Mesothelial cell of epicardium (in vitro differentiated cells): ENCODE data around the gene NDUFS1. TPM values are rescaled to one million over a fixed set of nuclear protein-coding genes. Genes with fewer than 3 reads are reported as not detected.
"Not testable (repeated sequence)": the region's sequence is repeated elsewhere in the genome, so short reads cannot be mapped to it uniquely, and the experiment has no call there.

Experiments
- DNase-seq, 2 experiments: peaks; one replicate each; pipeline ENCODE4 v3.0.0; 2021; ENCODE audit warnings: low spot score in 2 of 2; ENCODE audit not compliant: unreplicated experiment in 2 of 2
- H3K27ac Mint-ChIP-seq: 2 replicates; pipeline ENCODE4 v1.8.0; 2021; ENCODE audit warnings: mixed read lengths
- H3K27me3 Mint-ChIP-seq: 2 replicates; pipeline ENCODE4 v1.8.0; 2021; ENCODE audit warnings: low read depth, mixed read lengths
- H3K36me3 Mint-ChIP-seq: 2 replicates; pipeline ENCODE4 v1.8.0; 2021; ENCODE audit warnings: mixed read lengths
- H3K4me1 Mint-ChIP-seq: 2 replicates; pipeline ENCODE4 v1.8.0; 2021; ENCODE audit warnings: mixed read lengths
- H3K4me3 Mint-ChIP-seq: 2 replicates; pipeline ENCODE4 v1.8.0; 2021; ENCODE audit warnings: mild to moderate bottlenecking, moderate library complexity, mixed read lengths
- H3K9me3 Mint-ChIP-seq: 2 replicates; pipeline ENCODE4 v1.8.0; 2021; ENCODE audit warnings: mixed read lengths
- CTCF ChIP-seq: fragments of 200-600 bp; sonication (generic); IDR thresholded peaks from one replicate; pipeline ENCODE4 v1.5.0; 2021; ENCODE audit warnings: antibody characterized with exemption; ENCODE audit not compliant: unreplicated experiment
- total RNA-seq: library from RNA; stranded (reverse); gene quantifications from 3 replicates; pipeline ENCODE4 v1.2.1, GENCODE V29; 2021

Gene NDUFS1
- total RNA-seq, 1 donor from 2014 or later: 62.5 TPM

GRCh38 chr2:206105541-206105940 is 53.7 kb downstream of the NDUFS1 start:
- TF ChIP-seq CTCF: no peak
- Mint-ChIP-seq H3K27ac (no peak overlapping the region), H3K4me3 (no peak overlapping the region), H3K27me3 (no peaks in the 10 kb centered on the region), H3K36me3 (peaks cover 4% of the 10 kb centered on the region), H3K4me1 (no peaks in the 10 kb centered on the region), H3K9me3 (no peaks in the 10 kb centered on the region)
- DNase-seq: no peak

- TF ChIP-seq CTCF: no peak
- H3K27me3 Mint-ChIP-seq: no peaks in the 10 kb centered on the region
- no peaks in the 10 kb centered on the region for H3K9me3 Mint-ChIP-seq
- DNase-seq: no peak
- no peak overlapping the region for H3K4me3 Mint-ChIP-seq
- no peak overlapping the region for H3K27ac Mint-ChIP-seq
- H3K4me1 Mint-ChIP-seq: no peaks in the 10 kb centered on the region
- peaks cover 4% of the 10 kb centered on the region for H3K36me3 Mint-ChIP-seq
These were observed 54.2 kb downstream of the NDUFS1 start for GRCh38 chr2:206105038-206105437.

- H3K4me1 Mint-ChIP-seq: peaks cover 12% of the 10 kb centered on the region
- H3K4me3 Mint-ChIP-seq, H3K27me3 Mint-ChIP-seq, H3K27ac Mint-ChIP-seq, H3K9me3 Mint-ChIP-seq, DNase-seq, H3K36me3 Mint-ChIP-seq: not testable (repeated sequence)
These were observed 60.4 kb downstream of the NDUFS1 start for GRCh38 chr2:206098872-206099271.

- no peak overlapping the region for H3K4me3 Mint-ChIP-seq
- no peaks in the 10 kb centered on the region for H3K9me3 Mint-ChIP-seq
- H3K27ac Mint-ChIP-seq: no peak overlapping the region
- no peaks in the 10 kb centered on the region for H3K27me3 Mint-ChIP-seq
- peaks cover 12% of the 10 kb centered on the region for H3K4me1 Mint-ChIP-seq
- no peak for DNase-seq
- peaks cover 2% of the 10 kb centered on the region for H3K36me3 Mint-ChIP-seq
- TF ChIP-seq CTCF: no peak
These were observed 60.8 kb downstream of the NDUFS1 start for GRCh38 chr2:206098471-206098870.

GRCh38 chr2:206096876-206097275 is 62.4 kb downstream of the NDUFS1 start:
- no peak for DNase-seq
- H3K27ac Mint-ChIP-seq: peak overlapping the region; percentile 30
- H3K4me1 Mint-ChIP-seq: peaks cover 12% of the 10 kb centered on the region
- H3K27me3 Mint-ChIP-seq: no peaks in the 10 kb centered on the region
- H3K9me3 Mint-ChIP-seq: no peaks in the 10 kb centered on the region
- no peak overlapping the region for H3K4me3 Mint-ChIP-seq
- peaks cover 2% of the 10 kb centered on the region for H3K36me3 Mint-ChIP-seq
- no peak for TF ChIP-seq CTCF

- no peak overlapping the region for H3K27ac Mint-ChIP-seq
These were observed 63.5 kb downstream of the NDUFS1 start for GRCh38 chr2:206095536-206096332.

More at GRCh38 chr2:206095536-206096332, 63.5 kb downstream of the NDUFS1 start:
- no peak for DNase-seq
- Mint-ChIP-seq H3K4me3 (no peak overlapping the region), H3K36me3 (no peaks in the 10 kb centered on the region), H3K9me3 (no peaks in the 10 kb centered on the region), H3K27me3 (no peaks in the 10 kb centered on the region), H3K4me1 (peaks cover 12% of the 10 kb centered on the region)
- TF ChIP-seq CTCF: no peak
